ENCODE measurements around the gene OAF.

OAF gene

DNA sequence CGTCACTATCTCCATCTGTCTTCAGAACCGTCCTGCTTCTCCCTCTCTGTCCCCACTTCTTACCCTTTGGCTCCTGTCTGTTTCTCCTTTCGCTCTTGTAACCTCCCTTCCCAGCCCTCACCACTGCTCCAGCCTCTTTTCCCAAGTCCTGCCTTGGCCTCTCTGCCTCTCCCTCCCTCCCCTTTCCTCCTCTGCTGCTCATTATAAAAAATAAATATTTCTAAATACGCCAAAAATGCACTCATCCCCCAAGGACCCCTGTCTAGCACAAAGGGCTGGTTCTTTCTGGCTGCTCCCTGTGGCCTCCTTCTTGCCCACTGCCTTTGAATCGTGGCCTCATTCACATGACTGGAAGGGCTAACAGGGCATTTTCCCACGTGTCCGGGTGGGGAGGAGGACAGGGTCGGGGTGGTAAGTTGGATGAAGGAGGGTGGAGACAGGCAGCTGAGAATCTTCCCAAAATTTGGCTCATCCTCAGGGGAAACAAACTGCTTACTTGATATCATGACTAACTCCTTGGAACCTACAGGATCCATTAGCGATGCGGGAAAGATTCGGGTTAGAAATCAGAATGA lies 26.4 kb upstream of the OAF start:
- peak; percentile 60 for DNase-seq

DNA sequence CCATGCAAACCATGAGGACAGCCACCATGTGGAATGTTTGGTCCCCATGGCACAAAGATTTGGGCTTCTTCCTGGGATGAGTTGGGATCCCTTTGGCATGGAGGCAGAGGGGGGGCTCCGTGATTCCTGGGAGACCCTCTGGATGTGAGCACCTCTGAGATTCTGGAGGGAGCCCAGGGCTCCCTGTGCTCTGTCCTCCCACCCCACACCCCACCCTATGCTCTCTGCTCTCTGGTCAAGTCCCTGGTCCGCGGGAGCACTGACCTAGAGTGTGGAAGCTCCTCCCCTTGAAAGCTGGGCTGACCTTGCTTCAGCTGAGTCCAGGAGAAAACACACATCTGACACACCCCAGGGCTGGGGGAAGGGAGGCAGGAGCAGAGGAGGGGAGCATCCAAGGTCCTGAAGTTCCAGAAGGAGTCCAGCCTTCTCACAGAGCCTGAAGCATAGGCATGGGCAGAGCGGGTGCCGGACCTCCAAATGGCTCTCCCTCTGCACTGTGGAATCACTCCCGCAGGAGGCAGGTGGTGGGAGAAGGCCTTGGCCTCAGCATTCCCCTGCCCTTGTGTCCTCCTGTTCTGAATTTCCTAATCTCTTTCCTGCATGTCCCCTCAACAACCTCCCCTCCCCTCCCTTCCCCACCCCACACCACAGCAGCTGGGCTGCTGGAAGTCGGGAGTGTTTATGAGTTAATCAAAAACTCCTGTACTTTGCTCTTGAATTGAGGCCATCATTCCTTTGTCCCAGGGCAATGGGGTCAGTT lies 25.7 kb upstream of the OAF start:
- peak; percentile 74 for DNase-seq

DNA sequence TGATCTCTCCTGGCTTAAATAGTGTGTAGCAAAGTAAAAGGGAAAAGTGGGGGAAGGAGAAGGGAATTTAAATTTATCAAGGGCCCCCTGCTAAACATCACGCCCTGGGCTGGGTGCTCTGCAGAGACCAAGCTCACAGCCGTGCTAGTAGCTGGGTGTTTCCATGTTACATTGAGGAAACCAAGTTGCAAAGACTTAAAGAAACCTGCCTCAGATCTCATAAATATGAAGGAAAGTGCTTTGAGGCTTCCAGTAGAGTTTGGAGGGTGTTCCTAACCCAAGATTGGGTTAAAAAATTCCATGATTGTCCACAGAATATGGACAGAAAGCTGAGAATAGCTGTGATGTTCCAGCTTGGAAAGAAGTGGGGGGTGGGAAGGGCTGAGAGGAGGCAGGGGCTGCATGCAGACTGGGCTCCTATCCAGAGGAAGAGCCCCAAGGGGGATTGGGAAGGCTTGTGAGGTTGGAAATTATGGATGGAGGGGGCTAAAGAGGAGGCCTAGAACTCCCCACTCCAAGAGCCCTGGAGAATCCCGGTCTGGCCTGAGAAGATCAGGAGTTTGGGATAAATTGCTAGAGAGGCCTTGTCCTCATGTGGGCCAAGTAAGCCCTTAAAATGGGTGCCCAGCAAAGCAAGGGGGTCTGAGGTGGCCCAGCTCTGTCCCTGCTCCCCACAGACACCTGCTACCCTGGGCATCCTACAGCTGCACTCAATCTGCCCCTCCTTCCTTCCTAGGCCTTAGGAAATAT lies 25.0 kb upstream of the OAF start:
- DNase-seq: peak; percentile 91

DNA sequence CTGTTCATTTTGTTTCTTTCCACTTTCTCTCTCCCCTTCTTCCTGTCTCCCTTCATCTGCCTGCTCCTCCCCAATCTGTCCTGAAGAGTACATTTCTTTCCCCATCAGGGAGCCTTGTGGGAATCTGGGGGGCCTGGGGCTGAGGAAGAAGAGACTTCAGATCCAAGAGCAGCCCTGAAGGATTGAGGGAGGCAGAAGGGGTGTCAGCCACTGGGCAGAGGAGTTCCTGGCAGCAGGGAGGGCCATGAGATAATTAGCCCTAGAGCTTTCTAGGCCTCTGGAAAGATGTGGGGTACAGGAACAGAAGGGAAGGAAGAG lies 24.4 kb upstream of the OAF start:
- no peak for DNase-seq

DNA sequence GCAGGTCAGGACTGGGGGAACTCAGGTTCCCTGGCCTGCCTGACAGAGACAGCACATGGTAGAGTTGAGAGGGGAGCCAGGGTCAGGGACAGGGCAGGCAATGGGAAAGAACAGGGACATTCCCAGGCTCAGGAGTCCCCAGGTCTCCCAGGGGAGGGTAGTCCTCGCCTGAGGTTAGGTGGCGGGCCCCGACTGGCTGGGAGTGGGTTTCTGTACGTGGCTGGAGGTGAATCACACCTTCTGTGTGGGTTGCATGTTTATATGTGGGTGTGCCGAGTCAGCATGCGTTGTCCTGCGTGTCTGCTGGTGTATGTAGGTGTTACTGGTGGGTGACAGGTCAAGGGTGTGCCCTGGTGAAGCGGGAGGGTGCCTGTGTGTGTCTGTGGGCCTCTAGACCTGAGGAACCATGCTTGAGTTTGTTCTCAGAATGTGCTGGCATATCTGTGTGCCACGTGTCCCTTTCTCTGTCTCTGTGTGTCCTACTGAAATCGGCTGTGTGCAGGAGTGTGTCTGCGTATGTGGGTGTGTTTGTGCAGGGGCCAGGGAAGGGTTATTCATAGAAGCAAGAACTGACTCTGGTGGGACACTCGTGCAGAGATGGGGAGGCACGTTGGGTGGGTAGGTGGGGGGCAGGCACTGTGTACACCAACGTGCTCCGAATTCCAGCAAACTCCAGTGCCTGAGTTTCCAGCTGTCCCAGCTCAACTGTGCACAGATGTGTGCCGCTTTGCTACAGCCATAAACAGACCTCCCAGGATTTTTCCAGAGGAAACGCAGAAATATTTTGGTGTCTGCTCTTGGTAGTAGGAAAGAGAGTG lies 23.8 kb upstream of the OAF start:
- DNase-seq: peak; percentile 78

DNA sequence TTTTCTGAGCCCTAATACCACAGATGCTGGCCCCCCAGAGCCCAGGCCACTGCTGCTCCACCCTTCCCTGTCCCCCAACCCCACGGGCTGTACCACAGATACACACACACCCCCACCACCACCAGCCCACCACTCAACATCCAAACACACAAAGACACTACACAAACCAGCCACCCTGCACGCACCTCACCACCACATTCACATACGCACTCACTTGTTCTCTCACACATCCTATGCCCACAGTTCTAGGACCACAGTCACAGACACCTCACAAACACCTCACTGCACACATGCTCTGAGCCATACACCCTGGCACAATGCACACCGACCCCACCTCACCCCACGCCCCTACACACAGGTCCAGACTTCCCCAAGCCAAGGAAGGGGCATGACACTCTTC lies 22.5 kb upstream of the OAF start:
- no peak for DNase-seq

DNA sequence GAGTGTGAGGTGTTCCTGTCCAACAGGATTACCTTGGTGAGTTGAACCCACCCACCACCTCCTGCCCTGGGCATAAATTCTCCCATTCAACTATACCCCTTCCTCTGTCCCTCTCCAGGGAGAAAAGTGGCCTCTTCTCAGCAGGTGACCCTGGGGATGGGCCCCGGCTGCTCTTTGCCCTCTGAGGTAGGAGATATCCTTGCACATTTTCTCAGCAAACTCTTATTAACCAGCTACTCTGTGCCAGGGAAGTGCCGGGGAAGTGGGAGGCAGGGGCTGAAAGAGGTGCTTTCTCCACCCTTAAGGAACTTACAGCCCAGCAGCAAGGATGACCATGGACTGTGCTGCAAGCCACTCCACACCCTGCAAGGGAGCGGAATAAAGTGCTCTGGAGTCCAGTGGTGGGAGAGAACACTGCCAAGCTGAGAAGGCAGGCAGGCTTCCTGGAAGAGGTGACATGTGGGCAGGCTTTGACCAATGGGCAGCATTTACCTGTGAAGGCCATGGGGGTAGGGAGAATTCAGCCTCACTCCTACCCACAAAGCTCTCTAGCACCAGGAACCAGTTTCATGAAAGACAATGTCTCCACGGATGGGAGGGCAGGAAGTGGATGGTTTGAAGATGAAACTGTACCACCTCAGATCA lies 21.9 kb upstream of the OAF start:
- no peak for DNase-seq

DNA sequence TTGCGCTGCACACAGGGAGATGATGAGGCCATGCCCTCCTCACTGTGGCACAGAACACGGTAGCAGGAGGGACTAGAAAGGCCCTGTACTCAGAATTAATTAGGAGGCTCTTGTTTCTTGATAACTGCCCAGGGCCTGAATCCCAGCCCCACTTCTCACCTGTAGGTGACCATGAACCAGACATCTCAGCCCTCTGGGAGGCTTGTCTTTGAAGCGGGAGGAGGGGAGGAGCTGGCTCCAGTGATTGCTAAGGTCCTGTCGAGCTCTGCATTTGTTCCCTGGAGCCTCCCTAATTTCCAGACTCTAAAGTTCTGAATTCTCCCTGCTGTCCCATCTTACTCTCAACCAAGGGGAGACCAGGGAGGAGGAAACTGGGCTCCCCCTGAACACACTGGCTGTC lies 19.8 kb upstream of the OAF start:
- DNase-seq: no peak

DNA sequence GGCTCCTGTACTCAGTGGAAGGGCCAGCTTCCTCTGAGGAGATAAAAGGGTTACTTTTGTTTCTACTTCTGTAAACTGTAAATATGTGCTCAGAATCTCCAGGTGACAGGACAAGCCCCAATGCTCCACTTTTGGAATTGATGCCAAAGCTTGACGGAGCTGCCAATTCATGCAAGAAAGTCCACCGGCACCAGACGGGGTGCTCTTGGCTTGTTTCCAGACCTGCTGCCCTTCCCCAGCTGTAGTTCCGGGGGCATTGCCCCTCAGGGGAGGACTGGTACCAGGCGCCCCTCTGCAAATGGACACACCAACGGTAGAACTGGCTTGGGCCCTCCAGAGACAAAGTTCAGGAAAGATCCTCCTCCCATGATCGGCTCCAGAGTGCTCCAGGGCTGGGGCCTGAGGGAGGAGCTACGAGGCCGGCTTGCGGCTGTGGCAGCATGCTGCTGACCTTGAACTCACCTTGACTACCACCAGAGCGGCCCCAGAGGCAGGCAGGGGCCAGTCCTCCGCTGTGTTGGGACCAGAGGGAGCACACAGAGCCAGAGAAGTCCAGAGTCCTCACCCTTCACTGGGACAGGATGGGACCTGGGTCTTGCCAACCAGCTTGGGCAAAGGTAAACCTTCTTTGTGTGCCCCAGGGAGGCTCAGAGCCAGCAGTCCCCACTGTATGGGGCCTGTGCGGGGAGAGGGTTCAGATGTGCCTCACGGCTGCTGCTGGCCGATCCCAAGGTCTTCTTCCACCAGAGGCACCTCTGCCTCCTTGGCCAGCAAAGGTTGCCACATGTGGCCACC lies 17.8 kb upstream of the OAF start:
- DNase-seq: no peak

DNA sequence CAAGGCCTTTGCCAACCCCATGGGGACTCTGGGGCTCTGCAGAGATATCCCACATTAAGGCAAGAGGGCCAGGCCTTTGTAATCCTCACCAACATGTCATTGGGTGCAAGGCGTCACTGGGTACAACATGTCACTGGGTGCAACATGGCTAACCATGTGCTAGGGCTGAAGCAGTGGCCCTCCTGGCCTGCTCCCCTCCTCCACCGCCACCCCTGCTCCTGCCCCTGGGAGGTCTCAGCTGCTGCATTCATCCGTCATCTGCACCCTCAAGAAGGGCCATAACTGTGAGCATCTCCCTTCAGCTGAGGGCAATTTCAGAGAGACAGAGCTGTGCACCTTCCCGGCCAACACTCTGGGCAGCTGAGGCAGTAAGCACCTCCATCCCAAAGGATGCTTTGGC lies 16.7 kb upstream of the OAF start:
- no peak for DNase-seq

DNA sequence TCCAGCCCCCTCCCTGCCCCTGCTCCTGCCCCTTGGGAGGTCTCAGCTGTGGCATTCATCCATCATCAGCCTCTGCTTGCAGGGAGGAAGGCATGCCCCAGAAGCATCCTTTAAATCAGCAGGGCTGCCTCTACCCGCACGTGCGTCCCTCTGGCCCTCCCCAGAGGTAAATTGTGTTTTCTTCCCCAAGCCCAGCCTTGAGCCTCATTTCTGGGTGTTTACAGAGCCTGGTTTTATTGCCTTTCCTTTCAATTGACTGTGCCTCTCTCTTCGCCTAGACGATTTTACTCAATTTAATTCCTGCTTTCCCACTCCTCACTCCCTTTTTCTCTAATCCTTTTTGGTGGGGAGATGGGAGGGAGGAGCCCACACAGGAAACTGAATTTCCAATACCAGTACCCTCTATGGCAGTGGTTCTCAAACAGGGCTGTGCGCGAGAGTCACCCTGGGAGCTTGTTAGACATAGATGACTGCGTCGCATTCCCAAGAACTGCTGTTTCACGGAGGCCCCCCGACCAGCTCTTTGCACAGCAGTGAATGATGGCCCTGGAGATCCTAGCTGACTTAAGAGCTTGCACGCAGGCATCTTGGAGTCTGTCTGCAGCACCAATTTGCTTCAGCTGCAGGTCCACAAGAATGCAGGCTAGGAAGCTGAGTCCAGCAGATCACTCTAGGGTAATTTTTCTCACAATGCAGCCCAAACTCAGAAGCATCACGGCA lies 15.1 kb upstream of the OAF start:
- DNase-seq: no peak

DNA sequence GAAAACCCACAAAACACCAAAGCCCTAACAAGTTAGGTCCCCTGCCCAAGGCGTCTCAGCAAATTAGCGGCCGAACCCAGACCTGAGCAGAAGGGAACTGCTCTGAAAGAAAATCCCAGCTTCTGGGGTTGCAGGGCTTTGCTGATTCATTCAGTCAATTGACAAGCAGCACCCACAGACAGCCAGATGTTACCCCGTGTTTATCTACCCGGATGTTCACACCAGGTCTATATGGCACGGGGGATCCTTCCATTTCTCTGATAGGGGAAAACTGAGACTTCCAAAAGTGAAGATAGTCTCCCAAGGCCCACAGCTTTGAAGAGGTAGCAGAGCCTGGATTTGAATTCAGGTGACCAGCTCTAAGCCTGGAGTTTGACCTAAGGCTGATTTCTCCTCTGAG lies 14.0 kb upstream of the OAF start:
- DNase-seq: no peak

DNA sequence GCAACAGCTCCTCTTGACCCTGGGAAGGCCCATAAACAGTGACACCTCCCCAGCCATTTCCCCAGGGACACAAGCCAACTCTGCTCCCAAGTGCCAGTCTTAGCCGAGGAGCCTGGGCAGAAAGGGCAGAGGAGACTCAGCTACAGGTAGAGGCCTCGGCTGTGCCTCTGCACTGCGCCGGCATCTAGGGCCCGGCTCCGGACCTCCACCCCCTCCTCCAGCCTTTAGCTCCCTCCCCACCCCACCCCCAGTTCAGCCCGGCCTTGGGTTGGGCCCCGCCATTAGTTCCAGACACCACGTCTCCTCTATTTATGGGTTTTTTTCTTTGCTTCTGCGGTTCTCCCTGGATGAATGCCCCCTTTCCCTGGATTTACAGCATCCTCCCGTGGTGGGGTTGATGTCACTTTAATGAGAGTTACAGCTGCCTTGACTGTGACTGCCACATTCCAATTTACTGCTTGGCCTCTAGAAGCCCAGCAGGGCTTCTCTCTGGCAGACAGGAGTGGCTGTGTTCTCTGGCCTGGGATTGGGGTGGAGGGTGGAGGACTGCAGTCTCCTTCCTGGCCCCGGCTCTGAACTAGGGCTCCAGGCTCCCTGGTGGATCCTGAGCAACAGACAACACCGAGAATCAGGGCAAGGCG lies 13.5 kb upstream of the OAF start:
- DNase-seq: peak; percentile 75

DNA sequence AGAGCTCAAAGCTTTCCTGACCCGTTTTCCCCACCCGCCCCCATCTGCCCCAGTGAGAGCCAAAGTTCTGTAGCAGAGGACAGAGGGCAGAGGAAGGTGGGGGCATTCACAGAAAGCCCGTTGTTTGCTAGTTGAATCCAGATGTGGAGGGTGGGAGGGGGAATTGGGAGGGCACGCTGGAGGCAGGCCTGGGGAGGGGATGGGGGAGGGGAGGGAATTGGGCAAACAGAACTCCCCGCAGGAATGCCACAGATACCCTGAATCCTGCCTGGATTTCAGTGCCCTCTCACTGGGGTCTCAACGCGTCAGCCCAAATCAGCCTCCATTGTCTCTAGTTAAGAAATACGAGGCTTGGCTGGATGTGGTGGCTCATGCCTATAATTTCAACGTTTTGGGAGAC lies 12.9 kb upstream of the OAF start:
- no peak for DNase-seq

DNA sequence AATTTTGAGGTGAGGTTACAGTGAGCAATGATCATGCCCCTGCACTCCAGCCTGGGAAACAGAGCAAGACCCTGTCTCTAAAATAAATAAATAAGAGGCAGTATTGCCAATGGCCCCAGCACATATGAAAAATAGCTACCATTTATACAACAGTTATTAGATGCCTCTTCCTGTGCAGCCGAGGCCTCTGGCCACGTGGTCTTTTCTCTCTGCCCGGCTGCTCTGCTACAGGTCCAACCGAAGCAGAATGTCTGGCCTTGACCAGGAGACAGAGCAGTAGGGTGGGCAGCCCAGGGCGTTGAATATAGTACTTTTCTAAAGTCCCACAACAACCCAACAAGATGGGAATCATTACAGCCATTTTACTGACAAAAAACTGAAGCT lies 12.4 kb upstream of the OAF start:
- no peak for DNase-seq

DNA sequence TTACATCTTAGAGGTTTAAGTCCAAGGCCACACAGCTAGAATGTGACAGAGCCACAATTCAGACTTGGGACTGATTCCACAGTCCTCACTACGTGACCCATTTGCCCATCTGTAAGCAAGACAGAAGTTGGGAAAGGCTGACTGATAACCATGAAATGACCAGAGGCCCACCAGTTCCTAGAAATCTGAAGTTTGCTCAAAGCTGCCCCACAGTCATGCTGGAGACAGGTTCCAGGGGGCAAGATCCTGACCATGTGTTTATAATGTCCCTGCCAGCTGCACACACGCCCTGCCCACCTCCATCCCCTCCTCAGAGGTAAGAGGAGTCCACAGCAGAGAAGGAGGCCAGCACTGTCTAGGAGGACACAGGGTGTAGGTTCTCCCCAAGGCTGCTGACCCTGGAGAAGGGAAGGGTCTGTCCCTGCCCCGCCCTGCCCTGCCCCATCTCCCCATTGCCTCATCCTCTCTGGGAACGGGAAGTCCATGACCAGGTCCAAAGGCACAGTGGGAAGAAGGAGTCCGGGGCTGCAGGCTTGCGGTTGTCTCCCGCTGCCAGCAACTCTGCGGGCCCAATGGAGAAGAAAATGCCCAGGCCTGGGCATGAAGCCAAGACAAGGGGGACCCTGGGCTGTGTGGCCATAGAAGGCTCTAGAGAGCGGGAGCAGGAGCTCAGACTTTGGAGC lies 11.9 kb upstream of the OAF start:
- no peak for DNase-seq

DNA sequence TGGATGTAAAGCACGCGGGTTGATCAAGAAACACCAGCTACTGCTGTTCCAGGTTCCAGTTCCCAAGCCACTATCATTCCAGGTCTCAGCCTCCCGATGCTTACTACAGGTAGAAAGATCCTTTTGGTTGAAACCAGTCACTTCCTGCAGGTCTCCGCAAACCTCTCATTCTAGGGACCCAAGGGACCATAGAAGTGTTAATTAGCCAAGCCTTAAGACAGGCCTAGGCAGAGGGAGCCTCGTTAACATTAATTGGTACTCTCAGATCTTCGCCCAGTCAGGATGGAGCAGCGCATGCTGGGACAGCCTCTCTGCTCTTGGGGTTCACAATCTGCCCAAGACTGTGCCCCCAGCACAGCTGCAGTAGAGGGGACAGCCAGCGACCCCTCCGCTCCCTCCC lies 11.2 kb upstream of the OAF start:
- no peak for DNase-seq

DNA sequence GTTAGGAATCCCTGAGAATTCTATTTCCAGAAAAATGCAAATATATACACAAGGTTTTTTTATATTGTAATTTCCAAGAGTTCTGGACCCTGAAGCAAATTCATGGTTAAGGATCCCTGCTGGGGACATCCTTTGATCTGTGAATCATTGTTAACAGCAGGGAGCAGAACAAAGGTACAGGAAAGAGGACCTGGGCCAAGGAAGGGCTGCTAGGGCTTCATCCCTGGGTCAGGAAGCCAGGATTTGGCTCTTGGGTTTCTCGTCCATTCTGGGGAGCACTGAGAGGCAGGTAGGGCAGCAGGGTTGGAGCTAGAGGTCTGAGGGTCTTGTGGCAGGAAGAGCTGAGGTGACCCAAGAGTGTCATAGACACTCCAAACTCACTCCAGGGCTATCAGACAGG lies 10.2 kb upstream of the OAF start:
- no peak for DNase-seq

DNA sequence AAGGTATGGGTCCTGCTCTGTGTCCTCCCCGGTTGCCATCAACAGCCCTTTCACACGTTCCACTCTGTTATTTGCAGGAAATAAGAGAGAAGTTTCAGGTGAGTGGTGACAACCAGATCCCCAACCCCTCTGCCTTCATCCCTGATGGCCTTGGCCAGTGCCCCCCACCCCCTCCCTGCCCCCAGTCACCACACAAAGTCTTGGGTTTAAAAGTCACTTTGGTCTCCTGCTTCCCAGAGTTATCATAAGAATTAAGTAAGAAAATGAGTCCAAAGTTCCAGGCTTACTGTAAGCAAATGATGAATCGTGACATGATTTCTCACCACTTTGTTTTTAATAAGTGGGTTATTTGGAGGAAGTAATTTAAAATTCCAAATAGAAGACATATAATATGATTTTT lies 9.2 kb upstream of the OAF start:
- DNase-seq: no peak

DNA sequence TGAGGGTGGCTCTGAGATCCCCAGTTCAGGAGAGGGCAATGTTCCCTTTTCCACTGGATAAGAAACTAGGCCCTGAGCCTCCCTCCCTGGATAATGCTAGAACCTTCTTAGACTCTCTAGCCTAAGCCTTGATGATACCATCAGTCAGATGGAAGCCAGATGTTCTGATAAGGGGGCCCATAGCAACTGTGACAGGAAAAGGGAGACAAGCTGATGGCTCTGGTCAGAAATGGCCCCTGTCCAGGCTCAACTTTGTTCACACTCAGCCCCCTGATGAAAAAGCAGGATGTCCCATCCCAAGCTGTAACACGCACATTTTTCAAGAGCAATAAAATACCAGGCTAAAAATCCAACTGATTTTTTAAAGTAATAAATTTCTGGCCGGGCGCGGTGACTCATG lies 7.2 kb upstream of the OAF start:
- DNase-seq: no peak
